Motor neuron (in vitro differentiated cells): ENCODE data around the gene CASP2. TPM values are rescaled to one million over a fixed set of nuclear protein-coding genes. Genes with fewer than 3 reads are reported as not detected.
"Not testable (repeated sequence)": the region's sequence is repeated elsewhere in the genome, so short reads cannot be mapped to it uniquely, and the experiment has no call there.

ENCODE experiments used
- ATAC-seq, 8 experiments: fragments of 200-7000 bp; cut with Tn5 transposase; replicated peaks in 6 of 8; 2 replicates each; pipeline ENCODE4 v1.8.0; 2021; ENCODE audit warnings: mild to moderate bottlenecking in 8 of 8, moderate library complexity in 8 of 8
- H3K27ac ChIP-seq, 2 donors: fragments of 250-450 bp; sonication (Bioruptor Pico); 2 replicates each; pipeline ENCODE4 v1.9.0; 2021; ENCODE audit warnings: antibody characterized with exemption in 2 of 2, mild to moderate bottlenecking in 2 of 2, moderate library complexity in 1 of 2
- H3K4me1 ChIP-seq, 2 donors: fragments of 250-450 bp; sonication (Bioruptor Pico); replicated peaks in 1 of 2; 2 replicates each; pipeline ENCODE4 v1.6.1; 2021; ENCODE audit warnings: antibody characterized with exemption in 2 of 2, mild to moderate bottlenecking in 2 of 2, moderate library complexity in 1 of 2
- H3K4me3 ChIP-seq, 5 donors: fragments of 250-450 bp; sonication (Bioruptor Pico); 2 replicates each; pipeline ENCODE4 v1.9.0; 2021; ENCODE audit warnings: antibody characterized with exemption in 5 of 5, mild to moderate bottlenecking in 5 of 5, moderate library complexity in 4 of 5
- WGBS, 10 experiments: fragments of 450-650 bp; shearing (Covaris generic); methylation state at CpG; one replicate each; pipeline ENCODE4 v1.0.0; 2022; 5-methylcytosine and 5-hydroxymethylcytosine counted together
- in situ Hi-C, 9 experiments: fragments of 400-800 bp; cut with MboI; loops; one replicate each; pipeline ENCODE4 v1.15.0; 2021; ENCODE audit warnings: low sequenced_read_pairs in 9 of 9, low pct_unique_long_range_greater_than_20kb in 2 of 9; ENCODE audit not compliant: unreplicated experiment in 9 of 9
- total RNA-seq, 8 experiments: library from RNA; unstranded; fragments of 300-600 nt; gene quantifications; 2 replicates each; pipeline versions ENCODE4 v1.2.3 to v1.2.4, GENCODE V29; 2022

Gene CASP2
- total RNA-seq, 8 experiments from 2014 or later: 10.5 to 26.0 (median 14.1) TPM

DNA sequence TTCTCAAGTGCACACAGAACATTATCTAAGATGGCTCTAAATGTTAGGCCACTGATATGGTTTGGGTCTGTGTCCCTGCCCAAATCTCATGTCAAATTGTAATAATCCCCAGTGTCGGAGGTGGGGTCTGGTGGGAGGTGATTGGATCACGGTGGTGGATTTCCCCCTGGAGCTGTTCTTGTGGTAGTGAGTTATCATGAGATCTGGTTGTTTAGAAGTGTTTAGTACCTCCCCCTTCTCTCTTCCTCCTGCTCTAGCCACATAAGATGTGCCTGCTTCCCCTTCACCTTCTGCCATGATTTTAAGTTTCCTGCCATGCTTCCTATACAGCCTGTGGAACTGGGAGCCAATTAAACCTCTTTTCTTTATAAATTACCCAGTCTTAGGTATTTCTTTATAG, 36.1 kb upstream of the CASP2 start:
- in situ Hi-C loops: no loop called here
- WGBS, 10 experiments: 83 to 100% (median 97%) methylated on average over 1 to 2 of the region's 2 CpGs; no CpG with 5 or more reads in 6 of the 10 experiments
- no peak for ATAC-seq
- Histone ChIP-seq H3K27ac (no peak overlapping the region), H3K4me1 (no peaks in the 10 kb centered on the region), H3K4me3 (no peak overlapping the region)

DNA sequence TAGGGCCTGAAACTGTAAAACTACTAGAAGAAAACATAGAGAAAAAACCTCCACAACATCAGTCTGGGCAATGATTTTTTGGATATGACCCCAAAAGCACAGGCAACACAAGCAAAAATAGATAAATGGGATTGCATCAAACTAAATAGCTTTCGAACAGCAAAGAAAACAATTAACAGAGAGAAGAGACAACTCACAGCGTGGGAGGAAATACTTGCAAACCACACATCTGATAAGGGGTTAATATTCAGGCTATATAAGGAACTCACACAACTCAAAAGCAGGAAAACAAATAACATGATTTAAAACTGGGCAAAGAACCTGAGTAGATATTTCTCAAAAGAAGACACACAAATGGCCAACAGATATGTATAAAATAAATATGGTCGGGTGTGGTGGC, 32.6 kb upstream of the CASP2 start:
- ATAC-seq: no peak
- WGBS, 10 experiments: 41 to 100% (median 89%) methylated on average over 1 to 3 of the region's 3 CpGs; no CpG with 5 or more reads in 2 of the 10 experiments
- Histone ChIP-seq H3K27ac (no peak overlapping the region), H3K4me1 (no peaks in the 10 kb centered on the region), H3K4me3 (no peak overlapping the region)
- in situ Hi-C loops: no loop called here

DNA sequence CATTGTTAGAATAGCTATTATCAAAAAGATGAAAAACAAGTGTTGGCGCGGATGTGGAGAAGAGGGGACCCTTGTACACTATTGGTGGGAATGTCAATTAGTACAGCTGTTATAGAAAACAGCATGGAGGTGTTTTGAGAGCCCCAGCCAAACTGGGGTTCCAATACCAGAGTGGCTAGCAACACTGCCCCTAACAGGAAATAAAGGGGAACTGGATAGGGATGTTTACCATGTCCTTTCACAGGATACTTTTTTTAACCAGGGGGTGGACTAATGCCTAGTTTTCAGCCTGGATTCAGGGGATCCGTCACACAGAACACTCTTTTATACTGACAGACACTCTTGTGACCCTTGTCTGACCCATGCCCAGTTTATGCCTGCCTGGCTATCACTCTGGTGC, 31.8 kb upstream of the CASP2 start:
- no peak overlapping the region for H3K4me3 ChIP-seq
- WGBS, 10 experiments: 50 to 100% (median 89%) methylated on average over 1 to 3 of the region's 3 CpGs; no CpG with 5 or more reads in 4 of the 10 experiments
- no peaks in the 10 kb centered on the region for H3K4me1 ChIP-seq
- no peak for ATAC-seq
- no peak overlapping the region for H3K27ac ChIP-seq
- in situ Hi-C loops: no loop called here

DNA sequence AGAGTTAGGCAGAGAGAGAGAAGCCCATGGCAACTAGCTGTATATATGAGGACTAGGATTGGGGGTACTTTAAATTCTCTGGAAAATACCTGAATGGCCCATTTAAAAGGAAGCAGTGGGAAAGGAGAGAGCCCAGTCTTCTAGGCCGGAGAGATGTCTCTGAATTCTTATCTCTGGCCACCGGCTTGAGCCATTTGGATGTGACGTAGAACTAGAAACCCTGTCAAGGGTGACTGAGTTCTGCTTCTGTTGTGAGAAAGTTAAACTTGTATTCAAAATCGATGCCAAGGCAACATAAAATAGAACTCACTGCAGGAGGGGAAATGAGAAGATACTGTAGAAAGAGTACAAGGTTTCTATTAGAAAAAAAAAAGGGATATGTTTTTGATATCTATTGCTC, 31.2 kb upstream of the CASP2 start:
- ATAC-seq: no peak
- in situ Hi-C loops: no loop called here
- Histone ChIP-seq H3K4me3 (no peak overlapping the region), H3K4me1 (no peaks in the 10 kb centered on the region), H3K27ac (no peak overlapping the region)
- WGBS, 10 experiments: 50 to 100% (median 86%) methylated on average over 1 to 4 of the region's 4 CpGs

DNA sequence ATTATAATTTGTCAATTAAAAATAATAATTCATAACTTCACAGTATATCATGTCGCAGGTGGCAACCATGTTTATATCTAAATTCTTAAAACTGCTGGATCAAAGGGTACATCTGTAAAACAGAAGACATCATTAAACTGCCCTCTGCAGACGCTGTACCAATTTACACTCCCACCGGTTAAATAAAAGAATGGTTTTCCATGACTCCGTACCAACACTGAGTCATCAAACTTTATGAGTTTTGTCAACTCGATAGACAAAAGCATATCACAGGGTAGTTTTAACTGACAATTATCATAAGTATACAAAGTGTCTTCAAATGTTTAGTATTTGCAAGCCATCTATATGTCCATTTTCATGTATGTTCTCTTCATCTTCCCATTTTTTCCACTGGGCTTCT, 30.6 kb upstream of the CASP2 start:
- in situ Hi-C loops: no loop called here
- Histone ChIP-seq H3K4me3 (no peak overlapping the region), H3K27ac (no peak overlapping the region), H3K4me1 (no peaks in the 10 kb centered on the region)
- 3 to 86% (median 75%) methylated on average over 2 to 5 of the region's 5 CpGs; no CpG with 5 or more reads in 1 of the 10 experiments for WGBS, 10 experiments
- no peak for ATAC-seq

DNA sequence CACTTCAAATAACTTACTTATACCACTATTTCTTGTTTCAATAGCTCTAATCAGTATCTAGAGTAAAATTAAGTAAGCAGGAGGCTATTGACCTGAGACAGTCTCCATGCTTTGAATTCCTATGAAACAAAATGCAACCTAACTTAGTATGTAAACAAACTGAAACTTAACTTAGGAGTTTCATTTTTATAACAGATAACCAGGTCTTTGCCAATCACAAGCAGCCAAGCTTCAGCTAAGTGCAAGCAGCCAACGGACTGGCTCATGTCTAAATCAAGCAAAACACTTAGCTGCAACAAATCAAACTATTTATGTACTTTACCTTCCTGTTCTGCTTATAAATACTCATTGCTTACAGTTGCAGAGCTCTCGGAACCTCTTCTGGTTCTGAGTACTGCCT, 29.3 kb upstream of the CASP2 start:
- H3K4me1 ChIP-seq: peaks cover under 1 to 4% of the 10 kb centered on the region in 2 donors
- H3K27ac ChIP-seq: no peak overlapping the region
- no peak overlapping the region for H3K4me3 ChIP-seq
- in situ Hi-C loops: no loop called here
- ATAC-seq: no peak
- WGBS, 10 experiments: 48 to 100% (median 91%) methylated on average over 1 to 2 of the region's 2 CpGs; no CpG with 5 or more reads in 2 of the 10 experiments

DNA sequence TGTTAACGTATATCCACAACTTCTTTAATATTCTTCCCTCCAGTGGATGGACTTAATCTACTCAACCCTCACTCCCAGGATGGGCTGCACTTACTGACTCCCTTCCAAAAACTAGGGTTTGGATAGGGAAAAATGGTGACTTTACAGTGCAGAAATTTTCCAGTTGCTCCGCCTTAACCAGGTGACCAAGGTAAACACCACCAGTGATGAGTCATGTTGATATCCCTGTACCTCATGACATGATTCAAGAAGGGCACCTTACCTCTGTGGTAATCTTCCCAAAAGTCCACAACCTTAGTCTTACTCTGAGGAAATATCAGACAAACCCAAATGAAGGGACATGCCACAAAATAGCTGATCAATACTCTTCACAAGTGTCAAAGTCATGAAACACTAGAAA, 28.4 kb upstream of the CASP2 start:
- in situ Hi-C loops: no loop called here
- no peak for ATAC-seq
- Histone ChIP-seq H3K27ac (no peak overlapping the region), H3K4me1 (peaks cover 3 to 4% of the 10 kb centered on the region in 2 donors), H3K4me3 (no peak overlapping the region)
- 47 to 100% (median 92%) methylated on average over 1 to 2 of the region's 2 CpGs; no CpG with 5 or more reads in 2 of the 10 experiments for WGBS, 10 experiments

DNA sequence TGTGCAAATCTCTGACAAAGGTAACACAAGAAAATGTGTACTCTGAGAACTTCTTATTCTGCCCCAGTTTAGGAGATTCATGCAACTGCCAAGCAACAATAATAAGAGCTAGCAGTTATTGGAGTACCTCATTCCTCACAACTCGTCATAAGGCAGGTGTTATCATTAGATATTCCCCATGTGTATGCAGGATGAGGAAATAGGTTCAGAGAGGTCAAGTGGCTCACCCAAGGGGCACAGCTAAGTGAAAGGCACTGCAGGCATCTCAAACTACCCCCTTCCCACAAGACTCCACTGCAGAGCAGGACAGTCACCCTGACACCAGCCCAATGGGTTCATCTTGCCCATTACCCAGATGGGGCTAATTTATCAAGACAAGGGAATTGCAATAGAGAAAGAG, 26.2 kb upstream of the CASP2 start:
- Histone ChIP-seq H3K4me3 (no peak overlapping the region), H3K4me1 (peaks cover 3 to 4% of the 10 kb centered on the region in 2 donors), H3K27ac (no peak overlapping the region)
- no peak for ATAC-seq
- WGBS, 10 experiments: 29 to 100% (median 71%) methylated on average over 1 of the region's 1 CpG; no CpG with 5 or more reads in 4 of the 10 experiments
- in situ Hi-C loops: no loop called here

DNA sequence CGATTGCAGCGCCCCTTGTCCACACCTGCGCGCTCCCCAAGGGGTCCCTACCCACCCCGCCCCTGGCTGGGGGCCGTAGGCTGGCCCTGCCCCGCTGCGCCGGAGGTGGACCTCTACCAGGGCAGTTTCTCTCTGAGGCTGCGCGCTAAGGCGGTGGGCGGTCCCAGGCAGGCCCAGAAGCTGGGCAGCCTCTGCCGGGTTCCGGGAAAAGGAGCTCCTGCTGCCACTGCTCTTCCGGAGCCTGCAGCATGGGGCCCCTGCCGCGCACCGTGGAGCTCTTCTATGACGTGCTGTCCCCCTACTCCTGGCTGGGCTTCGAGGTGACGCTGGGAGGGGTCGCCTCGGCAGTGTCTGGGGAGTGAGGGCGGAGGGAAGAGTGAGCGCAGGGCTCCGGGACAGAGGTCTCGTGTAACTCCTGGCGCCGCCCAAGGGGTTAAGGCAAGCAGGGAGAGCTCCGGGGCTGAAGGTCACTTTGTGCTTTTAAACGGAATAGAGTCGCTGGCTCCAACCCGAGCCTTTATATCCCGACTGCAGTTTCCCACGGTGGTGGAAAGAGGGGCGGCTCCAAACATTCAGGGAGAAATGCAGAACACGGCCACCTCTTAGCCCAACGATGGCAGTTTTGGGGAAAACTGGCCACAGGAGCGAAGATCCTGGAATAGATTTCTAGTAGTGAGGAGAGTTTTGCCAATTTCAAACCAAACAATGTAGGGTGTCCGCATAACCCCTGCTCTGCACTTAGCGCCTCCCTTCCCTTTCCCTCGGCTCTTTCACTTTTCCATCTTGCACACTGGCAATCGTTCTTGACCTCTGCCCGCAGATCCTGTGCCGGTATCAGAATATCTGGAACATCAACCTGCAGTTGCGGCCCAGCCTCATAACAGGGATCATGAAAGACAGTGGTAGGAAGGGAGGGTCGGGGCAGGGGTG, 24.6 kb upstream of the CASP2 start, which contains the start of gene GSTK1:
GSTK1 (plus strand) TSS at position 176 of the 930 bp plus-strand sequence; CDS start at position 249, 73 bp downstream.
- in situ Hi-C loops: no loop called here
- Histone ChIP-seq H3K27ac (peak within 1 kb of the TSS in 1 of 2 donors; percentile 32), H3K4me1 (peaks cover 3 to 4% of the 10 kb centered on the region in 2 donors), H3K4me3 (peak within 1 kb of the TSS; percentile 41 to 75 (median 46))
- WGBS, 10 experiments: 0 to 40% (median 10%) methylated on average over 1 to 13 of the region's 48 CpGs; no CpG with 5 or more reads in 2 of the 10 experiments
- peak; percentile 97 to 99 (median 98) for ATAC-seq

DNA sequence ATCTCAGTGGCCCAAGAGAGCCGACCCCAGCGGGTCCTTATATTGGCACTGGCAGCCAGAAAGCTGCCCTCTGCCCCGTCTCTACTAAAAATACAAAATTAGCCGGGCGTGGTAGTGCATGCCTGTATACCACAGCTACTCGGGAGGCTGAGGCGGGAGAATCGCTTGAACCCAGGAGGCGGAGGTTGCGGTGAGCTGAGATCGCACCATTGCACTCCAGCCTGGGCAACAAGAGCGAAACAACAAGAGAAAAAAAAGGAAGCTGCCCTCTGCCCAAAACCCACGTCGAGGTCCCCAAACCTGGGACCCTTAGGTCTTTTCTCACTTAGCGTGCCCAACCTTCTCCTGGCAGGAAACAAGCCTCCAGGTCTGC, 24.0 kb upstream of the CASP2 start:
- H3K4me3 ChIP-seq: peak overlapping the region in 2 of 5 donors; percentile 41 to 75
- in situ Hi-C loops, H3K4me1 ChIP-seq, ATAC-seq, H3K27ac ChIP-seq: not testable (repeated sequence)
- 47 to 100% (median 100%) methylated on average over 1 to 12 of the region's 15 CpGs; no CpG with 5 or more reads in 4 of the 10 experiments for WGBS, 10 experiments

DNA sequence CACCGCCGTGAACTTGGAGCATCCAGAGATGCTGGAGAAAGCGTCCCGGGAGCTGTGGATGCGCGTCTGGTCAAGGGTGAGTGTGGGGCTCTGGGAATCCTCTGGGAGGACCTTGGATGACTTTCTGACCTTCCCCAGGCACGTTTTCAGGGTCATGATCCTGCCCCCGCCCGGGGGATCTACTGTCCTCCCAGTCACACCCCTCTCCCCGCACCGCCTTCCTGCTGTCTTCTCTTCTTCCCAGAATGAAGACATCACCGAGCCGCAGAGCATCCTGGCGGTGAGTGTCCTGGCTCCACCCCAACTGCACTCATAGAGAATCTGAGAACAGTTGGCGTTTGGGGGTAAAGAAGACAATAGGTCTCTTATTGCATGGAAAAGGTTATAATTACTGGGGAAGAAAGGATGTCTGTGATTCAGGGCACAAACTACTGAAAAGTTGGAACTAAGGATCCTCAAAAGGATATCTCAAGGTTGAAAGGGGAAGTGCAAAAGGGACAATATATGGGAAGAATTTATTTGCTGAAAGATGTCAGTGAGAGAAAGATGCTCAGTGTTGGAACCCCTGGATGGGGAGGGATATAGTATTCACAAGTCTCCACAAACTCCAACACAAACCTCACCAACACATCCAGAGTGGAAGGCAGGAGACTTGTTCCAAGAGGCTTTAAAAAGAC, 23.0 kb upstream of the CASP2 start:
- peaks cover 3 to 4% of the 10 kb centered on the region in 2 donors for H3K4me1 ChIP-seq
- 50 to 100% (median 92%) methylated on average over 1 to 4 of the region's 15 CpGs; no CpG with 5 or more reads in 3 of the 10 experiments for WGBS, 10 experiments
- no peak overlapping the region for H3K4me3 ChIP-seq
- no peak for ATAC-seq
- H3K27ac ChIP-seq: no peak overlapping the region
- in situ Hi-C loops: no loop called here

DNA sequence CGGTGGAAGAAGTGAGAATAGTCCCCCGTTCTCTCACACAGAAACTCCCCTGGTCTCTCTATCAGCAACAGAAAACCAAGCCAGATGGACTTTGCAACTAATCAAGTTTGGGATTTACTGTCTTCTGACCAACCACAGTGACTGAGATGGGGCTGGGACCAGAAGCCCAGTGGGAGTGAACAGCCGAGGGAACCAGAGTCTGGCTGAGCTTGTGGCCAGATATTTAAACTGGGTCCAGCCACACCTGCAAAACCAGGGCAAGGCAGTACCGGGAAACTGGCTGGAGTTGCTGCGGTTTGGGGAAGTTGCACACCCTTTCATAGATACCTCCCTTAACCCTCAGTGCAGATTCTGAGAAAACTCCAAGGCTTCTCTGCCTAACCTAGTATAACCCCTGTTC, 18.9 kb upstream of the CASP2 start:
- no peak for ATAC-seq
- Histone ChIP-seq H3K27ac (no peak overlapping the region), H3K4me3 (no peak overlapping the region), H3K4me1 (no peaks in the 10 kb centered on the region)
- WGBS, 10 experiments: 92 to 100% (median 100%) methylated on average over 1 to 4 of the region's 5 CpGs; no CpG with 5 or more reads in 4 of the 10 experiments
- in situ Hi-C loops: no loop called here

DNA sequence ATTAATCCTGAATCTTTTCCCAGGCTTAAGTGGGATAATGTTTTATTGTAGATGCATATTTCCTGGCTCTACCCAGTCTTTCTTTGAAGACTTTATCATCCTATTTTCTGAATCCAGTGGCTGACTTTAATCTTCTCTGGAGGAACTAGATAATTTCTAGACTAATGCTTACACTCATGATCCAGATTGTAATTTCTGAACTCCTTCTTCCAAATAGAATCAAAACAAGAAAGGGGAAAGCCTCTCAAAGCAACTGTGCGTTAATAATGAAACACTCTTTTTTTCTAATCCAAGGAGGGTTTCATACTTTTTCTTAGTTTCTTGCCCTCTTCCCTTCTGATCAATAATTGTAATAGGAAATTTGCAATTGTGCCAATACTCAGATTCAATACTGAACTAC, 16.9 kb upstream of the CASP2 start:
- in situ Hi-C loops: no loop called here
- no peak overlapping the region for H3K4me3 ChIP-seq
- H3K27ac ChIP-seq: no peak overlapping the region
- 75 to 100% (median 100%) methylated on average over 1 of the region's 1 CpG for WGBS, 10 experiments
- no peak for ATAC-seq
- H3K4me1 ChIP-seq: no peaks in the 10 kb centered on the region
